ENCODE measurements around the gene CACNA1B. TPM values are rescaled to one million over a fixed set of nuclear protein-coding genes. Genes with fewer than 3 reads are reported as not detected.

CACNA1B gene
- total and polyA plus RNA-seq, 2 of the 4 experiments (the other 2 are of a cell fraction), result 0.02 TPM; not detected in 1

- POLR2A ChIA-PET (ENCODE audit: unreplicated experiment), result no interaction called here
- no peak overlapping the region for H3K9ac ChIP-seq (ENCODE audit: low read depth, low read length)
- no peak overlapping the region for H2BK120ac ChIP-seq (ENCODE audit: low read depth, low read length)
- ATAC-seq (ENCODE audit: low read depth) (no peak), DNase-seq (no peak)
- BruUV-seq (replicated peaks), result no TSS peak
- CTCF ChIA-PET, result no interaction called here
- no peak overlapping the region for H4K91ac ChIP-seq (ENCODE audit: insufficient read depth, low read depth, low read length)
- dilution Hi-C loops (cut with HindIII; ENCODE audit: low sequenced_read_pairs, unreplicated experiment), result no loop called here
- no peaks in the 10 kb centered on the region for H3K27me3 ChIP-seq (ENCODE audit: control insufficient read depth, insufficient read depth, low read length)
- H3K14ac ChIP-seq (replicated peaks; ENCODE audit: low read depth, low read length), result no peak overlapping the region
- no peaks in the 10 kb centered on the region for H4K20me1 ChIP-seq (ENCODE audit: insufficient read depth, low read length)
- no peak overlapping the region for H2BK5ac ChIP-seq (ENCODE audit: low read depth, low read length, poor library complexity, severe bottlenecking)
- H2AFZ ChIP-seq (replicated peaks; ENCODE audit: low read length, poor library complexity), result no peak overlapping the region
- H3K9me1 ChIP-seq (ENCODE audit: insufficient read depth, low read length), result no peaks in the 10 kb centered on the region
- no peaks in the 10 kb centered on the region for H3K4me1 ChIP-seq (ENCODE audit: control insufficient read depth, insufficient read depth, low read length)
- no peak overlapping the region for H3K18ac ChIP-seq (ENCODE audit: low read depth, low read length)
- WGBS, 2 experiments (ENCODE audit: extremely low coverage in 2 of 2, insufficient read length in 1 of 2), result 83% methylated on average over 1 of the region's 7 CpGs; no CpG with 5 or more reads in 1 of the 2 experiments
- H4K8ac ChIP-seq (ENCODE audit: low read depth in 2 of 2, low read length in 2 of 2), result no peak overlapping the region
- H3K56ac ChIP-seq (ENCODE audit: extremely low read depth, insufficient read depth, low read length), result no peak overlapping the region
- H2AK5ac ChIP-seq (ENCODE audit: low read depth, low read length), result no peak overlapping the region
- H3K27ac ChIP-seq (ENCODE audit: insufficient read depth, low read length), result no peak overlapping the region
- no peak overlapping the region for H3K23ac ChIP-seq (ENCODE audit: low read depth, low read length)
- H4K5ac ChIP-seq (ENCODE audit: low read depth, low read length), result no peak overlapping the region
- peaks cover 66% of the 10 kb centered on the region for H3K9me3 ChIP-seq (ENCODE audit: control insufficient read depth, insufficient read depth, low read length)
- no peak overlapping the region for H2AK9ac ChIP-seq (replicated peaks; ENCODE audit: low read depth, low read length, poor library complexity)
- no peak overlapping the region for H2BK20ac ChIP-seq (ENCODE audit: low read depth, low read length)
- TF ChIP-seq MXI1 (IDR thresholded peaks at IDR 0.05; ENCODE audit: borderline replicate concordance, low read depth, low read length), result no peak
- no peak for TF ChIP-seq SMC3 (IDR thresholded peaks at IDR 0.05; ENCODE audit: low read depth, low read length)
- TF ChIP-seq MAZ (IDR thresholded peaks at IDR 0.05; ENCODE audit: borderline replicate concordance, low read depth, low read length), result no peak
- no peaks in the 10 kb centered on the region for H3K79me1 ChIP-seq (ENCODE audit: low read depth in 1 of 2, low read length in 2 of 2)
- no peak overlapping the region for H3K4me2 ChIP-seq (ENCODE audit: low read depth, low read length)
- in situ Hi-C loops (cut with MboI; ENCODE audit: low sequenced_read_pairs), result no loop called here
- no peak overlapping the region for H3K4ac ChIP-seq (ENCODE audit: low read depth, low read length)
- H3K4me3 ChIP-seq (ENCODE audit: insufficient read depth, low read depth, low read length), result no peak overlapping the region
- H3K36me3 ChIP-seq (ENCODE audit: control insufficient read depth, insufficient read depth, low read length), result no peaks in the 10 kb centered on the region
- no peak overlapping the region for H2BK15ac ChIP-seq (ENCODE audit: low read depth, low read length)
- intact Hi-C loops (cut with micrococcal nuclease), result no loop called here
Measured at GRCh38 chr9:138115506-138115905, 237.9 kb downstream of the CACNA1B start.

Measured in IMR-90 (cell line).